Measurements from ENCODE around the gene MACO1. TPM values are rescaled to one million over a fixed set of nuclear protein-coding genes. Genes with fewer than 3 reads are reported as not detected.

MACO1 gene
- total and polyA plus RNA-seq, 10 of the 15 experiments (the other 5 are each of a cell fraction or from before 2014, with no cell fraction given): 3.2 to 19.8 (median 10.3) TPM

DNA sequence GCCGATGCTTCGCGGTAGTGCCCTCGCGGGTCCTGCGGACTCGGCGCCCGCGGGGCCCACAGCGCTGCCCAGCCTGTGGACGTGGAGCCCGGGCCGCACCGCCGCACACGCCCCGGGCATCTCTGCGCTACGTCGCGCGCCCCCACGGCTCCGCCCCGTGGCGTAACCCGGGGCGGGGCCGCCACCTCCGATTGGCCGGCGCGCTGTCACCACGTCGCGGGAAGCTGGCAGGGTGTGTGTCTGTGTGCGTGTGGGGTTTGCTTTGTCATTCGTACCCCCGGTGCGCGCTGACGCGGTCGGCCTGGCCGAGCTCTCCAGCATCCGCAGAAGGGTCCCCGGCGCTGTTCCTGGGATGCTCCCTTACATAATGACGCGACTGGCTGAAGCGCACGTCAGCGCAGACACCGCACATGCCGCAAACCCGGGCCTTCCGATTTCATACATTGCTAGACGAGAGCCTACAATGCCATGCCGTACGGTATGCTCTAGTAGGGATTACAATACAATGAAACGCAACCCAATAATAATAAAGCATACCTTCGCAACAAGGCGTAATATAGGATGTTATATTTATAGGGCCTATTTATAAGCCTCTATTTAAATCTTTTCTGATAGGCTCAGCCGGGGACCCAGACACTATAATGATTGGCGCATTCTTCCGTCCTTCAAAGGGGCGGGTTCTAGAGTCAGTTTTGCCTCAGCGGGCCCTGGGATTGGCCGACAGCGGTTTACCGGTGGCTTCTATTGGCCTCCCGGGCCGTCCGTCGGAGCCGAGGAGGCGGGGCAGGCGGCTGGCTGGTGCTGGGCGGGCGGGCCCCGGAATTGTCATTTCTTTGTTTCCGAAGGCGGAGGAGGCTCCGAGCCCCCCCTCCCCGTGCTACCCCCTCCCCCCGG lies at the start of gene MACO1 (continued):
- TF ChIP-seq, protein P1, sequence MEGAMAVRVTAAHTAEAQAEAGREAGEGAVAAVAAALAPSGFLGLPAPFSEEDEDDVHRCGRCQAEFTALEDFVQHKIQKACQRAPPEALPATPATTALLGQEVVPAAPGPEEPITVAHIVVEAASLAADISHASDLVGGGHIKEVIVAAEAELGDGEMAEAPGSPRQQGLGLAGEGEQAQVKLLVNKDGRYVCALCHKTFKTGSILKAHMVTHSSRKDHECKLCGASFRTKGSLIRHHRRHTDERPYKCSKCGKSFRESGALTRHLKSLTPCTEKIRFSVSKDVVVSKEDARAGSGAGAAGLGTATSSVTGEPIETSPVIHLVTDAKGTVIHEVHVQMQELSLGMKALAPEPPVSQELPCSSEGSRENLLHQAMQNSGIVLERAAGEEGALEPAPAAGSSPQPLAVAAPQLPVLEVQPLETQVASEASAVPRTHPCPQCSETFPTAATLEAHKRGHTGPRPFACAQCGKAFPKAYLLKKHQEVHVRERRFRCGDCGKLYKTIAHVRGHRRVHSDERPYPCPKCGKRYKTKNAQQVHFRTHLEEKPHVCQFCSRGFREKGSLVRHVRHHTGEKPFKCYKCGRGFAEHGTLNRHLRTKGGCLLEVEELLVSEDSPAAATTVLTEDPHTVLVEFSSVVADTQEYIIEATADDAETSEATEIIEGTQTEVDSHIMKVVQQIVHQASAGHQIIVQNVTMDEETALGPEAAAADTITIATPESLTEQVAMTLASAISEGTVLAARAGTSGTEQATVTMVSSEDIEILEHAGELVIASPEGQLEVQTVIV (IDR thresholded peaks at IDR 0.05; ENCODE audit: borderline replicate concordance, partially characterized antibody): peak; percentile 21
- TF ChIP-seq CEBPB (IDR thresholded peaks at IDR 0.05; ENCODE audit: borderline replicate concordance in 1 of 2, low read depth in 2 of 2, low read length in 2 of 2) (no peak), TCF3 (IDR thresholded peaks at IDR 0.05; ENCODE audit: borderline replicate concordance, insufficient read depth, low read depth, low read length) (0 out of 2 replicates have a peak, but pooled peaks have one; percentile 45), TCF12 (IDR thresholded peaks at IDR 0.05; ENCODE audit: low read depth, low read length) (no peak), TCF7 (IDR thresholded peaks at IDR 0.05; ENCODE audit: borderline replicate concordance) (no peak), PML (IDR thresholded peaks at IDR 0.05; ENCODE audit: low read length) (no peak), MTA2 (IDR thresholded peaks at IDR 0.05; ENCODE audit: low read depth) (no peak), EP300 (IDR thresholded peaks at IDR 0.05; ENCODE audit: borderline replicate concordance in 1 of 2, control insufficient read depth in 1 of 2, low read depth in 2 of 2, low read length in 2 of 2) (no peak; a peak in 1 of 4 replicates), NR2F1 (conservative IDR thresholded peaks at IDR 0.05) (peak; percentile 79), HDAC6 (IDR thresholded peaks at IDR 0.05; ENCODE audit: unreplicated experiment) (no peak), JUNB (IDR thresholded peaks at IDR 0.05) (no peak), MTA3 (IDR thresholded peaks at IDR 0.05; ENCODE audit: borderline replicate concordance, low read length) (no peak), ZNF384 (IDR thresholded peaks at IDR 0.05; ENCODE audit: borderline replicate concordance, low read depth, low read length) (no peak), ZNF217 (IDR thresholded peaks at IDR 0.05) (peak; percentile 72; the same call in 1 of the 2 replicates), MXI1 (IDR thresholded peaks at IDR 0.05; ENCODE audit: low read depth, low read length) (peak; percentile 85), ZSCAN29 (IDR thresholded peaks at IDR 0.05) (0 out of 2 replicates have a peak, but pooled peaks have one; percentile 65), PAX5 (IDR thresholded peaks at IDR 0.05; ENCODE audit: borderline replicate concordance, low read depth, low read length) (0 out of 2 replicates have a peak, but pooled peaks have one; percentile 29), CBFB (IDR thresholded peaks at IDR 0.05; ENCODE audit: low read depth) (0 out of 2 replicates have a peak, but pooled peaks have one; percentile 20), TAF1 (IDR thresholded peaks at IDR 0.05; ENCODE audit: borderline replicate concordance, low read depth, low read length) (peak; percentile 73)
- TF ChIP-seq, protein P2, sequence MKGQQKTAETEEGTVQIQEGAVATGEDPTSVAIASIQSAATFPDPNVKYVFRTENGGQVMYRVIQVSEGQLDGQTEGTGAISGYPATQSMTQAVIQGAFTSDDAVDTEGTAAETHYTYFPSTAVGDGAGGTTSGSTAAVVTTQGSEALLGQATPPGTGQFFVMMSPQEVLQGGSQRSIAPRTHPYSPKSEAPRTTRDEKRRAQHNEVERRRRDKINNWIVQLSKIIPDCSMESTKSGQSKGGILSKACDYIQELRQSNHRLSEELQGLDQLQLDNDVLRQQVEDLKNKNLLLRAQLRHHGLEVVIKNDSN (IDR thresholded peaks at IDR 0.05; ENCODE audit: borderline replicate concordance, extremely low read length, insufficient read depth, low read depth, low read length): no peak
- TF ChIP-seq, protein P3, sequence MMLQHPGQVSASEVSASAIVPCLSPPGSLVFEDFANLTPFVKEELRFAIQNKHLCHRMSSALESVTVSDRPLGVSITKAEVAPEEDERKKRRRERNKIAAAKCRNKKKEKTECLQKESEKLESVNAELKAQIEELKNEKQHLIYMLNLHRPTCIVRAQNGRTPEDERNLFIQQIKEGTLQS (IDR thresholded peaks at IDR 0.05; ENCODE audit: borderline replicate concordance, extremely low read depth, low read depth, low read length): no peak
- TF ChIP-seq, protein P4, sequence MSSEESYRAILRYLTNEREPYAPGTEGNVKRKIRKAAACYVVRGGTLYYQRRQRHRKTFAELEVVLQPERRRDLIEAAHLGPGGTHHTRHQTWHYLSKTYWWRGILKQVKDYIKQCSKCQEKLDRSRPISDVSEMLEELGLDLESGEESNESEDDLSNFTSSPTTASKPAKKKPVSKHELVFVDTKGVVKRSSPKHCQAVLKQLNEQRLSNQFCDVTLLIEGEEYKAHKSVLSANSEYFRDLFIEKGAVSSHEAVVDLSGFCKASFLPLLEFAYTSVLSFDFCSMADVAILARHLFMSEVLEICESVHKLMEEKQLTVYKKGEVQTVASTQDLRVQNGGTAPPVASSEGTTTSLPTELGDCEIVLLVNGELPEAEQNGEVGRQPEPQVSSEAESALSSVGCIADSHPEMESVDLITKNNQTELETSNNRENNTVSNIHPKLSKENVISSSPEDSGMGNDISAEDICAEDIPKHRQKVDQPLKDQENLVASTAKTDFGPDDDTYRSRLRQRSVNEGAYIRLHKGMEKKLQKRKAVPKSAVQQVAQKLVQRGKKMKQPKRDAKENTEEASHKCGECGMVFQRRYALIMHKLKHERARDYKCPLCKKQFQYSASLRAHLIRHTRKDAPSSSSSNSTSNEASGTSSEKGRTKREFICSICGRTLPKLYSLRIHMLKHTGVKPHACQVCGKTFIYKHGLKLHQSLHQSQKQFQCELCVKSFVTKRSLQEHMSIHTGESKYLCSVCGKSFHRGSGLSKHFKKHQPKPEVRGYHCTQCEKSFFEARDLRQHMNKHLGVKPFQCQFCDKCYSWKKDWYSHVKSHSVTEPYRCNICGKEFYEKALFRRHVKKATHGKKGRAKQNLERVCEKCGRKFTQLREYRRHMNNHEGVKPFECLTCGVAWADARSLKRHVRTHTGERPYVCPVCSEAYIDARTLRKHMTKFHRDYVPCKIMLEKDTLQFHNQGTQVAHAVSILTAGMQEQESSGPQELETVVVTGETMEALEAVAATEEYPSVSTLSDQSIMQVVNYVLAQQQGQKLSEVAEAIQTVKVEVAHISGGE (CRISPR knock-in tag; IDR thresholded peaks at IDR 0.05): no peak
